C4-2B (cell line): Measurements from ENCODE around the gene SPECC1.

Source experiments
- ZFX ChIP-seq: fragments of 450-650 bp; IDR thresholded peaks from 2 replicates; pipeline ENCODE4 v1.6.1; 2017
- TF ChIP-seq, protein P1 (sequence below): fragments of 450-650 bp; conservative IDR thresholded peaks from 2 replicates; pipeline ENCODE4 v1.5.1; 2017; ENCODE audit warnings: mild to moderate bottlenecking

DNA sequence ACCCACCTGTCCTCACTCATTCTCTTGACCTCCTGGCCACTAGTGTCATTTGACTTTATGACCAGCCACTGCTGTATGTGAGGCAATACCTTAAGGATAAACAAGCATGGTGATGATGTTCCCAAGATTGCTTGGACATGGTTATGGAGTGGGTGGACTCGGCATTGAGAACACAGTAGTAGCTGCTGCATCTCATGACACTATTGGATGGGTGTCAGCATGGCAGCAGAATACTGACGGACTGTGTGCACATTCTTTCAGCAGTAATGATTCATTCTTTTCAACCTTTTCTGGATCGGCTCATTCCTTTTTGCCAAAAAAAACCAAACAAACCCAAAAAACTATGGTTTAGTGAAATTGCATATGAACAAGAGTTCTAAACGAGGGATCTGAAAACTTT lies 13.5 kb downstream of the SPECC1 start:
- TF ChIP-seq, protein P1, sequence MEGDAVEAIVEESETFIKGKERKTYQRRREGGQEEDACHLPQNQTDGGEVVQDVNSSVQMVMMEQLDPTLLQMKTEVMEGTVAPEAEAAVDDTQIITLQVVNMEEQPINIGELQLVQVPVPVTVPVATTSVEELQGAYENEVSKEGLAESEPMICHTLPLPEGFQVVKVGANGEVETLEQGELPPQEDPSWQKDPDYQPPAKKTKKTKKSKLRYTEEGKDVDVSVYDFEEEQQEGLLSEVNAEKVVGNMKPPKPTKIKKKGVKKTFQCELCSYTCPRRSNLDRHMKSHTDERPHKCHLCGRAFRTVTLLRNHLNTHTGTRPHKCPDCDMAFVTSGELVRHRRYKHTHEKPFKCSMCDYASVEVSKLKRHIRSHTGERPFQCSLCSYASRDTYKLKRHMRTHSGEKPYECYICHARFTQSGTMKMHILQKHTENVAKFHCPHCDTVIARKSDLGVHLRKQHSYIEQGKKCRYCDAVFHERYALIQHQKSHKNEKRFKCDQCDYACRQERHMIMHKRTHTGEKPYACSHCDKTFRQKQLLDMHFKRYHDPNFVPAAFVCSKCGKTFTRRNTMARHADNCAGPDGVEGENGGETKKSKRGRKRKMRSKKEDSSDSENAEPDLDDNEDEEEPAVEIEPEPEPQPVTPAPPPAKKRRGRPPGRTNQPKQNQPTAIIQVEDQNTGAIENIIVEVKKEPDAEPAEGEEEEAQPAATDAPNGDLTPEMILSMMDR: no peak
- TF ChIP-seq ZFX: no peak
